Mammary epithelial cell (primary cell): Measurements from ENCODE around the gene PPP1R2C.

Experiments used
- CTCF ChIP-seq, 2 donors: IDR thresholded peaks in 1 of 2; conservative IDR thresholded peaks in 1 of 2; 2 replicates each; pipeline ENCODE4 v1.5.1; 2011 to 2012; ENCODE audit warnings: inconsistent platforms in 2 of 2, low read length in 2 of 2, mild to moderate bottlenecking in 2 of 2, control low read depth in 1 of 2, low read depth in 1 of 2; ENCODE audit not compliant: insufficient read depth in 1 of 2; ENCODE audit errors: extremely low read depth in 1 of 2
- EZH2 ChIP-seq: IDR thresholded peaks from 2 replicates; pipeline ENCODE4 v1.6.1; 2012; ENCODE audit warnings: low read length, inconsistent platforms, borderline replicate concordance

- TF ChIP-seq CTCF (conservative IDR thresholded peaks at IDR 0.05 in 1 of 2, IDR thresholded peaks at IDR 0.05 in 1 of 2; ENCODE audit: extremely low read depth in 1 of 2, insufficient read depth in 1 of 2, low read depth in 1 of 2, low read length in 2 of 2) (no peak), EZH2 (no peak)
Measured at GRCh38 chrX:42771506-42772335, 6.2 kb downstream of the PPP1R2C start.
